Astrocyte (in vitro differentiated cells and primary cell): ENCODE data around the gene MTHFSD. TPM values are rescaled to one million over a fixed set of nuclear protein-coding genes. Genes with fewer than 3 reads are reported as not detected.

ENCODE experiments used
- DNase-seq: peaks from one replicate; pipeline ENCODE4 v3.0.0-alpha.2; 2010; ENCODE audit warnings: low read depth
- FAIRE-seq: peaks from 2 replicates; lab custom pipeline; 2011; peaks lifted over from hg19 to GRCh38; lab: Jason Lieb, UNC
- H2AFZ ChIP-seq: 2 replicates; pipeline ENCODE4 v1.6.0; 2012; ENCODE audit warnings: low read depth, low read length, inconsistent platforms
- H3K27ac ChIP-seq: 2 replicates; pipeline ENCODE4 v1.5.1; 2011; ENCODE audit warnings: low read depth, low read length, inconsistent platforms
- H3K27me3 ChIP-seq: 2 replicates; pipeline ENCODE4 v1.6.0; 2011; ENCODE audit warnings: low read length, inconsistent platforms; ENCODE audit not compliant: insufficient read depth
- H3K36me3 ChIP-seq: 2 replicates; pipeline ENCODE4 v1.5.1; 2011; ENCODE audit warnings: low read length, inconsistent platforms; ENCODE audit not compliant: insufficient read depth
- H3K4me1 ChIP-seq: 2 replicates; pipeline ENCODE4 v1.5.1; 2011; ENCODE audit warnings: low read length, inconsistent platforms; ENCODE audit not compliant: insufficient read depth
- H3K4me2 ChIP-seq: 2 replicates; pipeline ENCODE4 v1.6.0; 2012; ENCODE audit warnings: low read length, inconsistent platforms
- H3K4me3 ChIP-seq: 2 replicates; pipeline ENCODE4 v1.5.1; 2011; ENCODE audit warnings: low read depth, mild to moderate bottlenecking, low read length, inconsistent platforms; ENCODE audit not compliant: insufficient read depth
- H3K79me2 ChIP-seq: 2 replicates; pipeline ENCODE4 v1.6.0; 2012; ENCODE audit warnings: mild to moderate bottlenecking, low read length, inconsistent platforms; ENCODE audit not compliant: insufficient read depth
- H3K9ac ChIP-seq: 2 replicates; pipeline ENCODE4 v1.6.0; 2012; ENCODE audit warnings: mild to moderate bottlenecking, low read length, inconsistent platforms
- H3K9me3 ChIP-seq: 2 replicates; pipeline ENCODE4 v1.5.1; 2012; ENCODE audit warnings: low read depth, mild to moderate bottlenecking, low read length, inconsistent platforms; ENCODE audit not compliant: insufficient read depth
- H4K20me1 ChIP-seq: 2 replicates; pipeline ENCODE4 v1.6.0; 2012; ENCODE audit warnings: low read length, inconsistent platforms; ENCODE audit not compliant: insufficient read depth
- H3K27ac Mint-ChIP-seq: one replicate; pipeline ENCODE4 v1.8.0; 2021; ENCODE audit warnings: mild to moderate bottlenecking, mixed read lengths; ENCODE audit not compliant: unreplicated experiment
- H3K27me3 Mint-ChIP-seq: one replicate; pipeline ENCODE4 v1.8.0; 2021; ENCODE audit warnings: low read depth, mixed read lengths; ENCODE audit not compliant: unreplicated experiment
- H3K36me3 Mint-ChIP-seq: one replicate; pipeline ENCODE4 v1.8.0; 2021; ENCODE audit warnings: low read depth, mixed read lengths; ENCODE audit not compliant: unreplicated experiment
- H3K4me1 Mint-ChIP-seq: one replicate; pipeline ENCODE4 v1.8.0; 2021; ENCODE audit warnings: low read depth, mixed read lengths; ENCODE audit not compliant: unreplicated experiment
- H3K4me3 Mint-ChIP-seq: one replicate; pipeline ENCODE4 v1.8.0; 2021; ENCODE audit warnings: mild to moderate bottlenecking, moderate library complexity, mixed read lengths; ENCODE audit not compliant: unreplicated experiment
- H3K9me3 Mint-ChIP-seq: one replicate; pipeline ENCODE4 v1.8.0; 2021; ENCODE audit warnings: mild to moderate bottlenecking, mixed read lengths; ENCODE audit not compliant: unreplicated experiment
- EZH2 ChIP-seq: IDR thresholded peaks from 2 replicates; pipeline ENCODE4 v1.6.1; 2012; ENCODE audit warnings: mild to moderate bottlenecking, low read length, inconsistent platforms; ENCODE audit not compliant: insufficient read depth
- total RNA-seq: library from RNA; stranded (reverse); gene quantifications from 2 replicates; pipeline ENCODE4 v1.2.1, GENCODE V29; 2021
- TF ChIP-seq, protein P1 (sequence below): IDR thresholded peaks from 2 replicates; pipeline ENCODE4 v1.5.1; 2011; ENCODE audit warnings: low read depth, mild to moderate bottlenecking, inconsistent platforms, low read length, moderate library complexity; ENCODE audit not compliant: insufficient read depth

The MTHFSD gene
- total RNA-seq, 1 donor from 2014 or later = 15.6 TPM

DNA sequence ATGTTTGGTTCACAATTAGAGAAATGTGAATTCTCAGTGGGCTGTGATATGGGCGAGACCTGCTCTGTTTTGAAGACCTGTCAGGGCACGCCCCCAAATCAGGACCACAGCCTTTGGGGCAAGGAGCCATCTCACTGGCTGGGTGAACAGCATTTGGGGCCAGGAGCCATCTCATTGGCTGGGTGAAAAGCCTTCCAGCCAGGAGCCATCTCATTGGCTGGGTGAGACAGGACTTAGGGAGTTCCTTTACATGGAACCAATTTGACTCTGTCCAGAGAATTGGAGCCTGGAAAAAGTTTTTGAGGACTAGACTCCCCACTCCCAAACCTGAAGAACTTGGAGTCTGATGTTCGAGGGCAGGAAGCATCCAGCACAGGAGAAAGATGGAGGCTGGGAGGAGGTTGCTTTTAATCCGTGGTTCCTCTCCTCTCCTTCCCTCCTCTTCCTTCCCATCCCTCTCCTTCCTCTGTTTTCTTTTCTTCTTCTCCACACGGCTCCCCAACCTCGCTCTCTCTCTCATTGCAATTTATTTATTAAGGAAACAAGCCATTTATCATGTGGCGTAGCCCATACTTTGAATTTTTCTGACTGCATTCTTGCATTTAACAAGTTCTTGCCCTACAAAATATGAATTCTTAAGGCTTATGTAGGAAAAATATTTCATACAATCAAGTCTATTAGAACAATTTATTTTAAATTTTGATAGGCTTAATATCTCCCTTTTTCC is 43.0 kb upstream of the MTHFSD start:
- FAIRE-seq (no peak), DNase-seq (peak; percentile 58)
- H3K4me1 ChIP-seq = peaks cover 14% of the 10 kb centered on the region
- no peaks in the 10 kb centered on the region for H3K36me3 ChIP-seq
- H3K27me3 ChIP-seq = no peaks in the 10 kb centered on the region
- no peak overlapping the region for H3K4me3 ChIP-seq
- Mint-ChIP-seq H3K9me3 (peaks cover 3% of the 10 kb centered on the region), H3K27ac (no peak overlapping the region), H3K36me3 (peaks cover 3% of the 10 kb centered on the region), H3K4me1 (peaks cover 2% of the 10 kb centered on the region), H3K4me3 (no peak overlapping the region), H3K27me3 (peaks cover 24% of the 10 kb centered on the region)
- H2AFZ ChIP-seq = no peak overlapping the region
- no peak overlapping the region for H3K4me2 ChIP-seq
- no peaks in the 10 kb centered on the region for H4K20me1 ChIP-seq
- H3K9ac ChIP-seq = no peak overlapping the region
- H3K27ac ChIP-seq = no peak overlapping the region
- no peaks in the 10 kb centered on the region for H3K9me3 ChIP-seq
- H3K79me2 ChIP-seq = no peaks in the 10 kb centered on the region
- TF ChIP-seq, protein P1, sequence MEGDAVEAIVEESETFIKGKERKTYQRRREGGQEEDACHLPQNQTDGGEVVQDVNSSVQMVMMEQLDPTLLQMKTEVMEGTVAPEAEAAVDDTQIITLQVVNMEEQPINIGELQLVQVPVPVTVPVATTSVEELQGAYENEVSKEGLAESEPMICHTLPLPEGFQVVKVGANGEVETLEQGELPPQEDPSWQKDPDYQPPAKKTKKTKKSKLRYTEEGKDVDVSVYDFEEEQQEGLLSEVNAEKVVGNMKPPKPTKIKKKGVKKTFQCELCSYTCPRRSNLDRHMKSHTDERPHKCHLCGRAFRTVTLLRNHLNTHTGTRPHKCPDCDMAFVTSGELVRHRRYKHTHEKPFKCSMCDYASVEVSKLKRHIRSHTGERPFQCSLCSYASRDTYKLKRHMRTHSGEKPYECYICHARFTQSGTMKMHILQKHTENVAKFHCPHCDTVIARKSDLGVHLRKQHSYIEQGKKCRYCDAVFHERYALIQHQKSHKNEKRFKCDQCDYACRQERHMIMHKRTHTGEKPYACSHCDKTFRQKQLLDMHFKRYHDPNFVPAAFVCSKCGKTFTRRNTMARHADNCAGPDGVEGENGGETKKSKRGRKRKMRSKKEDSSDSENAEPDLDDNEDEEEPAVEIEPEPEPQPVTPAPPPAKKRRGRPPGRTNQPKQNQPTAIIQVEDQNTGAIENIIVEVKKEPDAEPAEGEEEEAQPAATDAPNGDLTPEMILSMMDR = no peak

DNA sequence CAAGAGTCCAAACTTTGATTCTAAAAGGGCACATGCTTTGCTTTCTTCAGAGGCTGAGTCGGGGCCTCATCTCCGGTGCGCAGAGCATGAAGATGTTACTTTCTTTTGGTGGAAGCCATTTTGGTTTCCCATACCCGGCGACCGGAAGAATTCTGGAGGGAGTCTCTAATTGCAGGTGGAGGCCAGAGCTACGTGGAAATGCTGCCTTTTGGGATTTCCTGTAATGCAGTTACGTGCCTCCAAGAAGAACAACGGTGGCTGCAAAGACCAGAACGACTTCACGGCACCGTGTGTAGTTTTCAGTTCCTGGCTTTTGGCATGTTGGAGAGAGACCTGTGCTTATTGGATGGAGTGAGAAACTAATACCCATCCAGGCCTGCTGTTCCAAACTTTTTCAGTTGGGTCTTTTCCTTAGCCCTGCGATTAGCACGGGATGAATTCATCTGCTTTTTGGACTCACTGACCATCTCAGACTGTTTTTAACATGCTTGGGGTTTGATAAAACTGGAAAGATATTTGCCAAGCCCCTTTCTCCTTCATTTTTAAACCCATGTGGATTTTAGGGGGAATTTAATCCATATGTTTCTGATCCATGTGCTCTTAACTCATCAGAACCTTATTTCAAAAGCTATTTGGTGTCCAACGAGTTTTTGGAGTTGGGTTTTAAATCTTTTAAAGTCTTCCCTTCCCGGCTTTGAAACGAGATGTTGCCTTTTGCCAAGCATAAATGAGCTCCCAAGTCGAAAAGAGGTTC is 42.3 kb upstream of the MTHFSD start:
- H4K20me1 ChIP-seq = no peaks in the 10 kb centered on the region
- peaks cover 2% of the 10 kb centered on the region for H3K4me1 Mint-ChIP-seq
- H3K79me2 ChIP-seq = no peaks in the 10 kb centered on the region
- FAIRE-seq (no peak), DNase-seq (no peak)
- no peaks in the 10 kb centered on the region for H3K27me3 ChIP-seq
- peaks cover 3% of the 10 kb centered on the region for H3K36me3 Mint-ChIP-seq
- no peak overlapping the region for H3K4me3 Mint-ChIP-seq
- TF ChIP-seq EZH2 = no peak
- TF ChIP-seq, protein P1 = no peak
- no peaks in the 10 kb centered on the region for H3K36me3 ChIP-seq
- H3K9ac ChIP-seq = no peak overlapping the region
- H3K27ac ChIP-seq = no peak overlapping the region
- H3K4me2 ChIP-seq = no peak overlapping the region
- H3K27me3 Mint-ChIP-seq = peaks cover 23% of the 10 kb centered on the region
- H3K9me3 ChIP-seq = no peaks in the 10 kb centered on the region
- H3K9me3 Mint-ChIP-seq = peaks cover 3% of the 10 kb centered on the region
- peaks cover 15% of the 10 kb centered on the region for H3K4me1 ChIP-seq
- H2AFZ ChIP-seq = no peak overlapping the region
- no peak overlapping the region for H3K27ac Mint-ChIP-seq
- no peak overlapping the region for H3K4me3 ChIP-seq
